ENCODE measurements around the gene TSPAN14.
A peak's percentile ranks its signal among the peaks of the same experiment; 100 is the strongest.

TSPAN14 gene

DNA sequence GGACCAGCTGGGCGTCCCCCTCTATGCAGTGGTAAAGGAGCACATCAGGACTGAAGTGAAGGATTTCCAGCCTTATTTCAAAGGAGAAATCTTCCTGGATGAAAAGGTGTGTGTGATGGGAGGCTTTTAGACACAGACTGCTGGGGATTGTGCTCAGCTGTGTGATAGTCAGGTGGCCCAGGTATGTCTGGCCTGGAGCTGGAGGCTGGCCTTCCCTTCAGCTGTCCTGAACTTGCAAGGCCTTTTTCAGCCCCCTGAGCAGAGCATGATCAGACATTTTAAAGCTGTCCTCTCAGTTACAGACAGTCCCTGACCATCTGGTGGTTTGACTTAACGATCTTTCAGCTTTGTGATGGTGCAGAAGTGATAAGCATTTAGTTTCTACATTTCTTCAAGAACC lies 28.2 kb upstream of the TSPAN14 start:
- no peak for DNase-seq

DNA sequence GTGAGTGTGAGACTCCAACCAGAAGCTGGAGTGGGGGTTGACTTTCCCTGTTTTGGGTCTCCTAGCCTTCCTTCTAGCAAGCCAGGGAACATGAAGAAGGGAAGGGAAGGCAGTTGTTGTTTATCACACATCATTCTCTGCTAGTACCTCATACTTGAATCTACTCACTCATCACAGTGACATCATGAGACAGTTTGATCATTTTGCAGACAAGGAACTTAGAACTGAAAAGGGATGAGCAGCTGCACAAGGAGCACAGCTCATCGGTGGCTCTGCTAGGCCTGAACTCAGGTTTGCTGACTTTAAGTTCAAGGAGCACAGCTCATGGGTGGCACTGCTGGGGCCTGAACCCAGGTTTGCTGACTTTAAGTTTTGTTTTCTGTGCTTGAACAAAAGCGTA lies 26.6 kb upstream of the TSPAN14 start:
- DNase-seq, result no peak

DNA sequence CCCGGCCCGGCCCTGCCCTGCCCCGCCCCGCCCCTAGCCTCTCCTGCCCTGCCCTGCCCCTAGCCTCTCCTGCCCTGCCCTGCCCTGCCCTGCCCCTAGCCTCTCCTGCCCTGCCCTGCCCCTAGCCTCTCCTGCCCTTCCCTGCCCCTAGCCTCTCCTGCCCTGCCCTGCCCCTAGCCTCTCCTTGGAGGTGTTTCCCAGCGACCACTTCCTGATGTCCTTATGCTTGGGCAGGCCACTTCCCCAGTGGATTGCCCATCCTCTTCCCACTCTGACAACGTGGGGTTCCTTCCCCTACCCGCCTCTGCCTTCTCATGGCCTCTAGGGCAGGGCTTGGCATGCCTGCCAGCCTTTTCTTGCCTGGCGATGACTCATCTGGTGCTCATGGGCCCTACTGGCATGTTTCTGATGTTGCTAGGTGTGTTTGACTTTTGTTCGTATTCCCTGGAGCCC lies 24.6 kb upstream of the TSPAN14 start:
- DNase-seq, result no peak

DNA sequence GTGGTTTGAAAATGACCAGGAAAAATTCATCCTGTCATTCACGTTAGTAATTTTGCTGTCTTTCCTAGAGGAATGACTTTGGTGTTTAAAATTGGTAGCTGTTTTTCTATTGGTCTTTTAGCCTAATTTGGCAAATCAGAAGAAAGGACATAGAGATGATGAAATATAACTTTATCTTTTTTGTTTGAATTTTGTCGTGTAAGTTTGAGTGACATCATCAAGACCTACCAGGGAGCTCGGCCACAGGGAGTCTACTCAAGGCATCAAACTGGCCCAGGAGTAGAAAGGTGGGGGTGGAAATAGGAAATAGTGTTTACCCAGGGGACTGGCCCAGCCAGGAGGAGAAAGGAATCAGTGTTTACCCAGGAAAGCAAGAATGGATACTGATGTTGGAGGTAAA lies 21.0 kb upstream of the TSPAN14 start:
- DNase-seq, result no peak

DNA sequence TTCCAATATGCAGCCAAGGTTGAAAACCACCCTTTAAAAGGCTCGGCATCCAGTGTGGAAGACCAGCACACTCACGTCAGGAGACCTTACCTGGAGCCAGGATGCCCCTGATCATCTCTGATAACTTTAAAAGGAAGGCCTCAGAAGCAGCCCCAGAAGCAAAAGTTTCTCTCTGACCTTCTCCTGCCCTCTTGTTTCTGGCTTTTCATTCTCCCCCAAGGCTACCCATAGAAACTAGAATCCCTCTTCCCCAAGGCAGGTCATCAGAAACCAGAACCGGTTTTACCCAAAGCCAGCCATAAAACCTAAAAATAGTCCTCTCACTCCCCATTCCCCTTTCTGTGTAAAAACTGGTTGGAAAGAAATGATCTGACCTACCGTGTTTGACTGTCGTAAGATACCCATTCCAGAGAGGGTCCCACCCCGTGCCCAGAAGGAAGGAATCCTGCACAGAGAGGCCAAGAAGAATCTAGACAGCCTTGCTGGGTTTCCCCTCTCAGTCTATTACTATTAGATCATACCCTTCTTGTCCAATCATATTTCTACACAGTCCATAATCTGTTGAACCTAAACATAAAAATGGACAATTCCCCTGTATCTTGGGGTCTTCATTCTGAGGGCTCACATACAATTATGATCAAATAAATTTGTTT lies 17.5 kb upstream of the TSPAN14 start:
- DNase-seq, result no peak

DNA sequence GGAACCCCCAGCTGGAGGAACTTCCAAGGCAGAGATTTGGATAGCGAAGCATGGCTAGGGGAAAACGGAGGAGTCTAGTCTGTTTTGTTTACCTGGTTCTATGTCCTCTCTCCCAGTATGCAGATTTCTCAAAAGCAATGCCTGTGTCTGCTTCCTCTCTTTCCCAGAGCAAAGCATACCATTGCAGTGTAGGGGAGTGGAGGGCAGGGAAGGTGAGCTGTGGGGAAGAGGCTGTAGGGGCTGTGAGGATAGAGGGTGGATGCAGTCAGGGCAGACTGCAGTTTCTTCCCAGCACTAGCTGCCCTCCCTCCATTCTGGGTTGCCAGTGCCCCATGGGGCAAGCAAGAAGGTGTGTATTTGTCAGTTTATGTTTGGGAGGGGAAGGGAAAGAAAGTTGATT lies 16.9 kb upstream of the TSPAN14 start:
- DNase-seq, result no peak

DNA sequence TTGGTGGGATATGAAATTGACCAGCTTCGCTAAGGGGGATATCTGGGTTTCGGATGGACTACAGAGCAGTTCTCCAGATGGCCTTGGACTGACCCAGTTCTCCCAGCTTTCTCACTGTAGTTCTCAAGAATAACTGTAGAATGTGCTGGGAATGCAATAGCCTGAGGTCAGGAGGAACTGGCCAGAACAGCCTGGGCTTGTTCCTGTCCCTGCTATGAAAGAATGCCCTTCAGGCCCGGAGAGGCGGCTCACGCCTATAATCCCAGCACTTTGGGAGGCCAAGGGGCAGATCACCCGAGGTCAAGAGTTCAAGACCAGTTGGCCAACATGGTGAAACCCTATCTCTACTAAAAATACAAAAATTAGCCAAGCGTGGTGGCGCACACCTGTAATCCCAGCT lies 12.3 kb upstream of the TSPAN14 start:
- no peak for DNase-seq

DNA sequence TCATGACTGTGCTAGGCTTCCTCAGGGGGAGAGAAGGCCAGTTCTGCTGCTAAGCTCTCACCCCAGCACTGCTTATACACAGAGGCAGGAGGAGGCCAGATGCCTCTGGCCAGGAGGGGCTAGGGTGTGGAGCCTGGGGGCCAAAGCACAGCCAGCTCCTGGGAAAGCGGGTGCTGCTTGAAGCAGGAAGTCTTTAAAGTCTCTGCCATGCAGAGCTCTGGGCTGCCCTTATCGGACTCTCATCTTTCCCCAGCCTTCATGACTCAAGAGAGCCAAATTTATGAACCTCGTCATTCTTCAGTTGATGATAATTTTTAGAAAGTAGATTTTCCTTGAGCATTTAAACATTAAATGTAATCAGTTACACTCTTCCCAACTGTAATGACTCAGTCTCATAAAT lies 11.2 kb upstream of the TSPAN14 start:
- no peak for DNase-seq

DNA sequence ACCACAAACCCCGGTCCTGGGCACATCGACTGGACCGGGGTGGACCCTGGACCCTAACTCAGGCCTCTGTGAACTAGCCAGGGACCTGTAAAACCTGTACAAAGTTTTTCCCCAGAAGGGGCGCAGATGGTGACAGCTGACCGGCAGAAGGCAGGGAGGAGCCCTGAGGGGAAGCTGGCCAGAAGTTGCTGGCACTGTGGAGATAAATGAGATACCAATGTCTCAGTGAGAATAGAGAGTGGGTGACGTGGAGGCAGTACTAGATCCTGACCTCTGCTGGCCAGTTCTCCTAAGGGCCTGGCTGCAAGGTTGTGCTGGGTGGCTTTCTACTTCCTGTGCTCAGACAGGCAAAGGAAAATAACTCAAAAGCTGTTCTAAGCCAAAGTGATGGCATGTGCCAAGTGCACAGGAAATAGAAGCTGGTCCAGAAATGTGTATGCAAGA lies 10.6 kb upstream of the TSPAN14 start:
- peak in 1 of 2 experiments; percentile 36 for DNase-seq

DNA sequence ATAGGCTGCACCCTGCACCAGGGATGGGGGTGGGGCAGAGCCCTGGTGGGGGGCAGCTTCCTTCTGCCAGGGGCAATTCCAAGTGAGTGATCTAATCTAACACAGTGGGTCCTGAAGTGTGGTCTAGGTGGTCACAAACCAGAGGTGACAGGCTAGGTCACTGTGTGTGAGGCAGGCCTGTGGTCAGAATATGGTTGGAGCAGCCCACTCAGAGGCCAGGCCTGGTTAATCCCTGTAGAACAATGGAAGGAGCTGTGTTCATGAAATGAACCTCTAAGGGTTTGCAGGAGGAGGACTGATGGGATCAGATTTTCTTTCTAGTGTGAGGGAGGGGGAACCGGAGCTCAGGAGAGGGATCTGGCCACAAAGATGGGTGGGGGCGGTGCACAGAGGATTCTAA lies 10.0 kb upstream of the TSPAN14 start:
- peak in 1 of 2 experiments; percentile 29 for DNase-seq

DNA sequence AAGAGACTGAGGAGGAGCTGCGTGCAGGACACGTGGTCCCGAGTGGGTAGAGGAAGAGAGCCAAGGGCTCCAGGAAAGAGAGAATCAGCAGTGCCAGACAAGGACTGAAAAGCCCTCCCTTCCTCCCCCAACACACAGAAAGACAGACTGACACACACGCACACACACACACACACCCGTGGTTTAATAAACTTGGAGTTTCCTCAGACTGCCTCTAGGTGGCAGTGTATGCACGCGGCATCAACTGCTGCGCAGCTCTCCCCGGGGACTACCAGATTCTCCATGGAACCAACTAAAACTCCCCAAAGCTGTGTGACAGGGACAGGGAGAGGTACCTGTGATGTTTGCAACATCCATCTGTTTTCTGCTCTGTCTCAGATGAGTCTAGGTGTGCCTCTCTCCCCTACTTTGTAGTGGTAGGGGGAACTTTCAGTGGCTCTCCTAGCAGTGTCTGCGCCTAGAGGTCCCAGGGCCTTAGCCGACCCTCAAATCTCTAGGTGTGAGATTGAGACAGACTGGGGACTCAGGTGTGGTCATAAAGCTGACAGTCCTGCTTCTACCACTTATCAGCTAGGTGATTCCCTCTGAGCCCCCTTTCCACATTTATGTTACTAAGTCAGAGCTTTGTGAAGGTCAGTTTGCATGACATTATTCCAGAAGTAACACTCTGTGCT lies 9.3 kb upstream of the TSPAN14 start:
- DNase-seq, result peak in 1 of 2 experiments; percentile 62

DNA sequence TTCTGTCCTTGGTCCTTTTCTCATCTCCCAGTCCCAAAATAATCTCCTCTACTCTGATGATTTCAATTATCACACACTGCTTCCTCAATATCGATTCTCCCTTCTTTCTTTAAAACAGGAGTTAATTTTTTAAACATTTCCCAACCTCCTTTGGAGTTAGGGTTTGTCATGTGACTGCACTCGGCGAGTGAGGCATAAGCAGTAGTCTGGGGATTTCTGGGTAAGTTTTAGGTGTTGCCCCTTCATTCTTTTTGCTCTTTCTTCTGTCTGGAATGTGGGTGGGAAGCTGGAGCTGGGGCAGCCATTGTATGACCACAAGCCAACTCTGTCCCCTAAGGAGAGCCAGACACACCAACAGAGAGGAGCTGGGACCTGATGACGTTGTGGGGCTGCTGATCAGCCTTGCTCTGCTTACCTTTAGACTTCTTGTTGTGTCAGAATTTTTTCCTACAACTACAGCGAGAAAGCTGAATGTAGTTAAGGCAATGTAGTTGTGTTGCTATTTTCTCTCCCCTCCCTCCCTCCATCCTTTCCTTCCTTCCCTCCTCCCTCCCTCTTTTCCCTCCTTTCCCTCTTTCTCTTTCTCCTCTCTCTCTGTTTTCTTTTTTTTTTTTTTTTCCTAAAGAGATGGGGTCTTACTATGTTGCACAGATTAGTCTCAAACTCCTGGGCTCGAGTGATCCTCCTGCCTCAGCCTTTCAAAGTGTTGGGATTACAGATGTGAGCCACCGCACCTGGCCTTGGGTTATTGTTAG lies 6.5 kb upstream of the TSPAN14 start:
- no peak for DNase-seq

DNA sequence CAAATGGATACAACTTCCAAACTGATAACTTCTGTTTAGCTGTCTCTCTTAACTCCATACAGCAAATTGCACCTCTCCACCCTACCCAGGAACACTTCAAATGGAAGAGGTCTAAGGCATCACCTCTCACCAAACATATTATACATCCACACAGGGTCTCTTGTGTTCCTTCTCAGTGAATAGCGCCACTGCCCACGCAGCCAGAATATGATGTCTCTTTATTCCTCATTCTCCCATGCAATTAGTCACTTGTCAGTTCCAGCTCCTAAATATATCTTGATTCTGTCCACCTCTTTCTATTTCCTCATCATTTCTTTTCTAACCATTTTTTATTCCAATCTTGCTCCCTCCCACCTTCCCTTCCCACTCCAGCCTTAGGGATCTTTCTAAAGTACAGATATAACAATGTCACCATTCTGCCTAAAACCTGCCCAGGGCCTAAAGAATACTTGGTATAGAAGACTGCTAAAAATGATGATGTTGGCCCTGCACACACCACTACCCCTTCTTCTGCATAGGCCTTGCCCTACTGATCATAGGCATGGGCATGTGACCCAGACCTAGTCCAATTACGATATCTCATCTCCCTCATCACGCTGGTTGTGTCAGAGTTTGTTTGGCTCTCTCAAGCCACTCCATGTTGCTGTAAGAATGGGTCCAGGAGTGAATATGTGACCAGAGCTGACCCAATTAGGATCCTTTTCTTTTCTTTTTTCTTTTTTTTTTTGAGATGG lies 5.7 kb upstream of the TSPAN14 start:
- DNase-seq, result no peak

DNA sequence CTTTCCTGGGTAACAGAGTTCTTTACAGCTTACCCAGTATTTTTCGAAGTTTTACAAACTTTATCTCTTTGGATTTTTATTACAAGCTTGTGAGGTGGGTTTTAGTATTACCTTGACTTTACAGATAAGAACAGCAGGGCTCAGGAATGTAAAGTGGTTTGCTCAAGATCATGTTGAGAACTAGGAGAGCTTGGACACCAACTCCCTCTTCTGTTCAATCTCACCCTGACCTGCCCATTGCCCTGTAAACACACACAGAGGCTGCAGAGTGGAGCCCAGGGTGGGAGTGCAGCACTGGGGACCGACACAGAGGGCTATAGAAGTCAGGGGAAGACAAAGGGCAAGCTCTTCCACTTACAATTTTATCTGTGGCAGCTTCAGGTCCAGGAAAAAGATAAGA lies 4.6 kb upstream of the TSPAN14 start:
- DNase-seq, result no peak

DNA sequence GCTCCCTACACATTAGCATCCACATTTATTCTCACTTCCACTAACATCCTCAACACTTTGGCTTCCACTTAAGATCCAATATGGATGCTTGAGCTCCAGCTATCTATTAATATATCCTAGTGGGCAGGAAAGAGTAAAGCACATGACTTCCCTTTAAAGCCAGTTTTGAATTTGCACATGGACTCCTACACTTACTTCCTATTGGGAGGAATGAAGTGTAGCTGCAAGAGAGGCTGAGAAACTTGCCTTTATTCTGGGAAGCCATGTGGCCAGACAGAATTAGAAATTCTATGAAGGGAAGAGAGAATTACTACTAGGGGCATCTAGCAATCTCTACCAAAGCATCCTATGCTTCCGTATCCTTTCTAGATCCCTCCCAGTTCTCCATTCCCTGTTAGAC lies 3.0 kb upstream of the TSPAN14 start:
- DNase-seq, result no peak

DNA sequence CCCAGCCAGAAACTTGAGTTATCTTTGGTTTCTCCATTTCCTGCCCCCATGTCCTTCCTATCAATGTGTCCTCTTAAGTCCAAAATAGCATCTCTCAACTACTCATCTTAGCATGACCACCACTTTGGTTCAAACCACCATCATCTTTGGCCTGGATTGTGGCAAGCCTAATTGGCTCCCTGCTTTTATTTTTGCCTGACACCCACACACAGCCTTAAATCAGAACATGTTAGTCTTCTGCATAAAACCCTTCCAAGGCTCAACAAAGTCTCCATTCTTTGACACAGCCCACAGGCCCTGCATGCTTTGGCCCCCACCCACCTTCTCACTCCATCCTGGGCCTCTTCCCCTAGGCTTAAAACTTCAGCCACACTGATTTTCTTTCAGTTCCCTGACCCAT lies 2.0 kb upstream of the TSPAN14 start:
- DNase-seq, result no peak

DNA sequence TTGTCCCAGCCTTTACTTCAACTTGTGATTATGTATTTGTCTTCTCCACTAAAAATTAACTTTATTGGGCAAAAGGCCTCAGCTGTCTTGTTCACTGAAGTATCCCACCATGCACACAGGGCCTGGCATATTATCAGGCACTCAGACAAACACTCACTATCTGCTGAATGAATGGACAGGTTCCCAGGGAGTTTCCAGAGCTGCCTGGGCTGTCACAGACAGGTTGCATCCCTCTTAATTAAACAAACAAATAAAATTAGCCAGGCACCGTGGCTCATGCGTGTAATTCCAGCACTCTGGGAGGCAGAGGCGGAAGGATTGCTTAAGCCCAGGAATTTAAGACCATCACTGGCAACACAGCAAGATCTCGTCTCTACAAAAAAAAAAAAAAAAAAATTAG lies 1.5 kb upstream of the TSPAN14 start:
- no peak for DNase-seq

DNA sequence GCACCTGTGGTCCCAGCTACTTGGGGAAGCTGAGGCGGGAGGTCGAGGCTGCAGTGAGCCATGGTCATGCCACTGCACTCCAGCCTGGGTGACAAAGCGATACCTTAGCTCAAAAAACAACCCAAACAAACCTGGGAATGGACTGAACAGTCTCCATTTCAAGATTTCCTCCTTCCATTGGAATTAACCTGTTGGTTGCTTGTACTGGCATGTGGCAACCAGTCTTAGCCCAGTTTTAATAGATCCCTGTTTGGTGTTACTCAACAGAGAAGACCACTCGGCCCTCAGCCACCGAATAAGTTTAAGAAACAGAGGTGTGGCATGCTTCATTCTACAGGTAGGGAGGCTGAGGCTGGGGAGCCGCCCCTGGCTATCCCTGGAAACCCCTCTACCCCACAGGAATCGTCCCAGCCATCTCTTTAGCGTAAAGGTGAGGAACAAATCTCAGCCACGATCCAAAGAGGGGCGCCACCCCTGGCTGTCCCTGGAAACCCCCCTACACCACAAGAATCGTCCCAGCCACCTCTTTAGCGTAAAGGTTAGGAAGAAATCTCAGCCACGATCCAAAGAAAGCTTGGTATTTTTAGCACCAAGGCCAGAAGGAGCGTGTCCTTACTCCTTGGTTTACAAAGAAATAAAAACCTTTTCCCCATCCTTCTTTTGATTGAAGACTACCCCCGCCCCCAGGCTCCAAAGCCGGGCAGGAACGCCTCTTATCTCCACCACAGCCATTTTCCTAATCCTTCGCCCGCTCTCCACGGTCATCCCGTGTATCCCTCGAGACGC lies 861 bp upstream of the TSPAN14 start:
- no peak for DNase-seq

DNA sequence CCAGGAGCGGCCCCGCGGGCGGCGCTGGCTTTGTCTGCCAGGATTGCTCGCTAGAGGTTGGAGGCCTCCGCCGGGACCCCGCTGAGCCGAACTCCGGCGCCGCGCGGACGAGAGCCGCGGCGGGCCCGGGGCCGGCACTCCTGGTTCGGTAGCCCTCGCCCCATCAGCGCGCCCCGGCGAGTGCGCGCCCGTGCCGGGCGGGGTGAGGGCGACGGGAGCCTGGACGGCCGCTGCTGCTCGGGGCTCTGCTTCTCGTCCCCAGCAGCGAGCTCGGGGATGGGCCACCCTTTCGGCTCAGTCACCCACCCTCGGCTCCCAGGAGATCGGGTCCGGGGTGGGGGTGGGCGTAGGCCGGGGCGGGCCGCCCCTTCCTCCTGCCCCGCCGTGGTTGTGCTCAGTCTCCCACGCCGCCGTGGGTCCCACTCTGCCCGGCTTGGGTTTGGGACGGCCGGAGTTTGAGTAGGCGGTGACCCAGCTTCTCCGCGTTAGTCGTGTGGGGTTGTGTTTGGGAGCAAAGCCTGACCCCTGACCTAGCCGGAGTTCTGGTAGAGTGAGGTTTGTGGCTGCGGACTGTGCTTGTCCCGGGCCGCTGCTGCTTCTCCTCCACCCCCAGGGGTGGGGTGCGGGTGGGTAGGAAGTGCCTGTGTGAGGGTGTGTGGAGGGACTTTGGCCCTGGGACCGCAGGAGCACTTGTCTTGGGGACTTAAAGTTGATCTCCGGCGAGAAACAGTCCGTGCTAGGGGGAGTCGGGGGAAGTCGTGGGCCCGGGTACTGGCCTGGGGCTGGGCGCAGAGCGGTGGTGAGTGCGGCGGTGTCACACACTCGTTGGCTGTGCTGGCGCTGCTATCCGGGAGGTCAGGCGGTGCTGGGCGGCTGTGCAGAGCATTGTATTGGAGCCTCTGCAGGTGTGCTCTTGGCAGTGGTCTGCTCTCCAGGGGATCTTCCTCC lies 677 bp downstream of the TSPAN14 start:
- peak; percentile 60 to 63 for DNase-seq

DNA sequence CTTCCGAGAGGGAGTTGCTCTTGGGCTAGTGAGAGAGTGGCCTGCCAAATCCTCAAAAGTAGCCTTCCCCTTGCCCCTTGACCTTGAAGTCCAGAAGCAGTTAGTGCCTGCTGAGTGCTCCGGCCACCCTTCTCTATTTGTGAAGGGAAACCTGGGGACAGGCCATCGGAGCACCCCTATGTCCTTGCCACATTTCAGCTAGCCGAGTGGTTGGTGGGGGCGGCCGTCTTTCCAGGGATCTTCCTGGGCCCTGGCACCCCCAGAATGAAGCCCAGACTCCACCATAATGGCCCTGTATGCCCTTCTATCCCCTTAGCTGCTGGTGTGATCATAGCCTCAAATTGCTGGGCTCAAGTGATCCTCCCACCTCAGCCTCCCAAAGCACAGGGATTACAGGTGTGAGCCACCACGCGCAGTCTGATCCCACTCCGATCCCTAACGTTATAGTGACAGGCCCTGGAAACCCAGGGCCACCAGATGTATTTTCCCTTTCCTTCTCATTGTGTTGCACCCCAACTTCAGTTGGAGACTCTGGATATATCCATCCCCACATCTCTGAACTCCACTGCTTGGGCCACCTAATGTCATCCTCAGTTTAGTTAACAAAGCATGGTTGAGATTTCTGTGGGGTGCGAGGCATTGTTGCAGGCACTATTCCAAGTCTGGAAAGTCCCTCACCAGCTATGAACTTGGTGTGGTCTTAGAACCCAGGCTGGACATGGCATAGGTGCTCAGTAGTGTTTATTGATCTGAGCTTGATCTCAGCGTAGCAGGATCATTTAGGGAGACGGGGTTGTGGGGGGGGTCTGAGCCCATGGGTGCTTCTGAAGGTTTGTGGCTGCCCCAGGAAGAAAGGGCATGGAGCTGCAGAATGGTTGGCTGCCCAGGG lies 1.6 kb downstream of the TSPAN14 start:
- no peak for DNase-seq

Measured in activated T-cell treated with anti-CD3 and anti-CD28 coated beads, Interleukin-2, amount 50 U/mL, for 48 hours (primary cell).